Measurements from ENCODE around the gene KLK10. TPM values are rescaled to one million over a fixed set of nuclear protein-coding genes. Genes with fewer than 3 reads are reported as not detected.
"Not testable (repeated sequence)": the region's sequence is repeated elsewhere in the genome, so short reads cannot be mapped to it uniquely, and the experiment has no call there.

KLK10 gene
- total RNA-seq, 1 experiment from 2014 or later = not detected

DNA sequence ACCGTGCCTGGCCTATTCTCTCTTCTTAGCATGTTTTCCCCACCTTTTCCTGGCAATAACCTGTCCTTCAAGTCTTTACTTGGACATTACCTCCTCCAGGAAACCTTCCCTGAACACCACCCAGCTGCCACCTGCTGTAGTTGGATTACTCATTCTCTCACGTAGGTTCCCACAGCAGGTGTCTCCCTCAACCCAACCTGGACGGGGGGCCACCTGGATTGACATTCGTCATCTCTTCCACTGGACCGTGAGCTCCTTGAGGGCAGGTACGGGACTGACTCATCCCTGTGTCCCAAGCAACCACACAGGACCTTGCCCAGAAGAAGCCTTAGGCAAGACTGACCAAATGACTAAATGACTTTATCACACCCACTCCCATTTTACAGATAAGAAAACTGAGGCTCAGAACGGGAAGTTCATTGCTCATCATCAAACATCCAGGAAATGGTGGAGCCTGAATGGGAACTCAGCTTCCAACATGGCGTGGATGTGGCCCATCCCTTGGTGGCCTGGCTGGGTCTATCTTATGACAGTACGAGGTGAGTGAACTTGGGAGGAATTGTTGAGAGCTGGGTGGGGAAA lies 46.6 kb downstream of the KLK10 start:
- Histone ChIP-seq H3K36me3 (ENCODE audit: control insufficient read depth, insufficient read depth, low read length) (no peaks in the 10 kb centered on the region), H3K4me1 (ENCODE audit: control insufficient read depth, insufficient read depth, low read length) (no peaks in the 10 kb centered on the region), H3K27ac (ENCODE audit: low read length) (no peak overlapping the region), H3K9me3 (ENCODE audit: control insufficient read depth, insufficient read depth, low read depth, low read length) (no peaks in the 10 kb centered on the region), H3K27me3 (ENCODE audit: control insufficient read depth, insufficient read depth, low read length) (no peaks in the 10 kb centered on the region; the same call in 1 of the 2 replicates), H3K4me3 (ENCODE audit: low read depth in 2 of 2, low read length in 2 of 2) (no peak overlapping the region)
- ChIA-PET POLR2A (no interaction called here), CTCF (interaction anchor here (0.6 kb wide), 1 partner anchor 258 kb away, joined by 3 read pairs; no protein-coding TSS in a partner anchor)
- TF ChIP-seq, protein P1, sequence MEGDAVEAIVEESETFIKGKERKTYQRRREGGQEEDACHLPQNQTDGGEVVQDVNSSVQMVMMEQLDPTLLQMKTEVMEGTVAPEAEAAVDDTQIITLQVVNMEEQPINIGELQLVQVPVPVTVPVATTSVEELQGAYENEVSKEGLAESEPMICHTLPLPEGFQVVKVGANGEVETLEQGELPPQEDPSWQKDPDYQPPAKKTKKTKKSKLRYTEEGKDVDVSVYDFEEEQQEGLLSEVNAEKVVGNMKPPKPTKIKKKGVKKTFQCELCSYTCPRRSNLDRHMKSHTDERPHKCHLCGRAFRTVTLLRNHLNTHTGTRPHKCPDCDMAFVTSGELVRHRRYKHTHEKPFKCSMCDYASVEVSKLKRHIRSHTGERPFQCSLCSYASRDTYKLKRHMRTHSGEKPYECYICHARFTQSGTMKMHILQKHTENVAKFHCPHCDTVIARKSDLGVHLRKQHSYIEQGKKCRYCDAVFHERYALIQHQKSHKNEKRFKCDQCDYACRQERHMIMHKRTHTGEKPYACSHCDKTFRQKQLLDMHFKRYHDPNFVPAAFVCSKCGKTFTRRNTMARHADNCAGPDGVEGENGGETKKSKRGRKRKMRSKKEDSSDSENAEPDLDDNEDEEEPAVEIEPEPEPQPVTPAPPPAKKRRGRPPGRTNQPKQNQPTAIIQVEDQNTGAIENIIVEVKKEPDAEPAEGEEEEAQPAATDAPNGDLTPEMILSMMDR (IDR thresholded peaks at IDR 0.05) = no peak
- TF ChIP-seq SIN3A (IDR thresholded peaks at IDR 0.05; ENCODE audit: borderline replicate concordance, insufficient read depth, low read depth, low read length) (no peak), POLR2AphosphoS5 (IDR thresholded peaks at IDR 0.05; ENCODE audit: low read depth, low read length) (no peak), TCF7L2 (IDR thresholded peaks at IDR 0.05; ENCODE audit: low read depth, low read length) (no peak)
- TF ChIP-seq, protein P2, sequence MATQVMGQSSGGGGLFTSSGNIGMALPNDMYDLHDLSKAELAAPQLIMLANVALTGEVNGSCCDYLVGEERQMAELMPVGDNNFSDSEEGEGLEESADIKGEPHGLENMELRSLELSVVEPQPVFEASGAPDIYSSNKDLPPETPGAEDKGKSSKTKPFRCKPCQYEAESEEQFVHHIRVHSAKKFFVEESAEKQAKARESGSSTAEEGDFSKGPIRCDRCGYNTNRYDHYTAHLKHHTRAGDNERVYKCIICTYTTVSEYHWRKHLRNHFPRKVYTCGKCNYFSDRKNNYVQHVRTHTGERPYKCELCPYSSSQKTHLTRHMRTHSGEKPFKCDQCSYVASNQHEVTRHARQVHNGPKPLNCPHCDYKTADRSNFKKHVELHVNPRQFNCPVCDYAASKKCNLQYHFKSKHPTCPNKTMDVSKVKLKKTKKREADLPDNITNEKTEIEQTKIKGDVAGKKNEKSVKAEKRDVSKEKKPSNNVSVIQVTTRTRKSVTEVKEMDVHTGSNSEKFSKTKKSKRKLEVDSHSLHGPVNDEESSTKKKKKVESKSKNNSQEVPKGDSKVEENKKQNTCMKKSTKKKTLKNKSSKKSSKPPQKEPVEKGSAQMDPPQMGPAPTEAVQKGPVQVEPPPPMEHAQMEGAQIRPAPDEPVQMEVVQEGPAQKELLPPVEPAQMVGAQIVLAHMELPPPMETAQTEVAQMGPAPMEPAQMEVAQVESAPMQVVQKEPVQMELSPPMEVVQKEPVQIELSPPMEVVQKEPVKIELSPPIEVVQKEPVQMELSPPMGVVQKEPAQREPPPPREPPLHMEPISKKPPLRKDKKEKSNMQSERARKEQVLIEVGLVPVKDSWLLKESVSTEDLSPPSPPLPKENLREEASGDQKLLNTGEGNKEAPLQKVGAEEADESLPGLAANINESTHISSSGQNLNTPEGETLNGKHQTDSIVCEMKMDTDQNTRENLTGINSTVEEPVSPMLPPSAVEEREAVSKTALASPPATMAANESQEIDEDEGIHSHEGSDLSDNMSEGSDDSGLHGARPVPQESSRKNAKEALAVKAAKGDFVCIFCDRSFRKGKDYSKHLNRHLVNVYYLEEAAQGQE (IDR thresholded peaks at IDR 0.05; ENCODE audit: insufficient read depth in 1 of 2, low read depth in 2 of 2, low read length in 1 of 2) = no peak
- ATAC-seq (no peak), DNase-seq (ENCODE audit: low read depth, low spot score) (no peak)
- in situ Hi-C loops (cut with HindIII; ENCODE audit: low pct_unique_long_range_greater_than_20kb, low sequenced_read_pairs) = no loop called here
- BruUV-seq (replicated peaks) = no TSS peak
- intact Hi-C loops (cut with micrococcal nuclease; ENCODE audit: unreplicated experiment) = no loop called here

DNA sequence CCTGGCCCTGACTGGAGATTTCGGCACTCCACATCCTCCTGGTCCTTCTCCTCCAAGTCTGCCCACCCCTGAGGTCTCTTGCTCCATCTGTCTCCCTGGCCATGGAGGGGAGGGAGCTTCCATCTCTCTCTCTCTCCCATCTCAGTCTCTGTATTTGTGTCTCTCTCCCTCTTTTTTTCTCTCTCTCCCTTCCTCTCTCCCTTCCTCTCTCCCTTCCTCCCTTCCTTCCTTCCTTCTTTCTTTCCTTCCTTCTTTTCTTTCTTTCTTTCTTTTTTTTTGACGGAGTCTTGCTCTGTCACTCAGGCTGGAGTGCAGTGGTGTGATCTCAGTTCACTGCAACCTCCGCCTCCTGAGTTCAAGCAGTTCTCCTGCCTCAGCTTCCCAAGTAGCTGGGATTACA lies 49.7 kb downstream of the KLK10 start:
- CTCF ChIA-PET = interaction anchor here (0.7 kb wide), 1 partner anchor 155 kb away, joined by 3 read pairs; no protein-coding TSS in a partner anchor
- H3K36me3 ChIP-seq (ENCODE audit: control insufficient read depth, insufficient read depth, low read length); DNase-seq (ENCODE audit: low read depth, low spot score); intact Hi-C loops (cut with micrococcal nuclease; ENCODE audit: unreplicated experiment); ATAC-seq; in situ Hi-C loops (cut with HindIII; ENCODE audit: low pct_unique_long_range_greater_than_20kb, low sequenced_read_pairs); H3K4me3 ChIP-seq (ENCODE audit: low read depth in 2 of 2, low read length in 2 of 2); BruUV-seq (replicated peaks); H3K9me3 ChIP-seq (ENCODE audit: control insufficient read depth, insufficient read depth, low read depth, low read length); H3K27me3 ChIP-seq (ENCODE audit: control insufficient read depth, insufficient read depth, low read length); H3K4me1 ChIP-seq (ENCODE audit: control insufficient read depth, insufficient read depth, low read length); H3K27ac ChIP-seq (ENCODE audit: low read length); POLR2A ChIA-PET: not testable (repeated sequence)

DNA sequence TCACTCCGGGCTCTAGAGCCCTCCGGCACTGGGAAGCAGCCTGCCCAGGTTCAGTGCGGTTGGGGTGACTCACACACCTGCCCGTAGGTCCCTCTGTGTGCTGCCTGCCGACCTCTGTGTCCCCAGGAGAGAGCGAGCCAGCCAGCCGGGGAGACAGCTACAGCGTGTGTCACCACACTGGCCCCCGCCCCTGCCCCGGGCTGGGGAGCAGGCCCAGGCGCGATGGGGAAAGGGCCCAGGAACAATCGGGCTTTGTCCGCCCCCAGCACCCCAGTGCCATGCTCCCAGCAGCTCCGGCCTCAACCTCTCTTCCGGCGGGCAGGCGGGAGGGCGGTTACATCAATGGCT lies 50.1 kb downstream of the KLK10 start, which contains the start of gene KLK6:
Gene KLK6 (minus strand): TSS at position 179 of the 348 bp plus-strand sequence. CDS start 1,487 bp downstream, outside the sequence.
- Histone ChIP-seq H3K36me3 (ENCODE audit: control insufficient read depth, insufficient read depth, low read length) (no peaks in the 10 kb centered on the region), H3K27me3 (ENCODE audit: control insufficient read depth, insufficient read depth, low read length) (no peaks in the 10 kb centered on the region), H3K4me1 (ENCODE audit: control insufficient read depth, insufficient read depth, low read length) (no peaks in the 10 kb centered on the region), H3K4me3 (ENCODE audit: low read depth in 2 of 2, low read length in 2 of 2) (no peak within 1 kb of the TSS), H3K9me3 (ENCODE audit: control insufficient read depth, insufficient read depth, low read depth, low read length) (no peaks in the 10 kb centered on the region), H3K27ac (ENCODE audit: low read length) (no peak within 1 kb of the TSS)
- ATAC-seq (peak; percentile 56; the same call in 1 of the 2 replicates), DNase-seq (ENCODE audit: low read depth, low spot score) (no peak)
- ChIA-PET CTCF (interaction anchor here (0.7 kb wide), 1 partner anchor 154 kb away, joined by 3 read pairs; no protein-coding TSS in a partner anchor), POLR2A (no interaction called here)
- BruUV-seq (replicated peaks) = no TSS peak
- TF ChIP-seq SIN3A (IDR thresholded peaks at IDR 0.05; ENCODE audit: borderline replicate concordance, insufficient read depth, low read depth, low read length) (no peak), TCF7L2 (IDR thresholded peaks at IDR 0.05; ENCODE audit: low read depth, low read length) (no peak), POLR2AphosphoS5 (IDR thresholded peaks at IDR 0.05; ENCODE audit: low read depth, low read length) (no peak)
- TF ChIP-seq, protein P2 (IDR thresholded peaks at IDR 0.05; ENCODE audit: insufficient read depth in 1 of 2, low read depth in 2 of 2, low read length in 1 of 2) = no peak
- TF ChIP-seq, protein P1 (IDR thresholded peaks at IDR 0.05) = no peak
- in situ Hi-C loops (cut with HindIII; ENCODE audit: low pct_unique_long_range_greater_than_20kb, low sequenced_read_pairs) = no loop called here
- intact Hi-C loops (cut with micrococcal nuclease; ENCODE audit: unreplicated experiment) = no loop called here

All from Panc1 (cell line).